H9 (cell line): ENCODE measurements around the gene APBA2. TPM values are rescaled to one million over a fixed set of nuclear protein-coding genes. Genes with fewer than 3 reads are reported as not detected.

Experiments
- DNase-seq: peaks from one replicate; pipeline ENCODE4 v3.0.0-alpha.2; 2017
- H2AFZ ChIP-seq: one replicate; pipeline ENCODE4 v1.6.1; 2013; ENCODE audit warnings: mild to moderate bottlenecking, low read length, control low read depth, moderate library complexity
- H2AK5ac ChIP-seq: 2 replicates; pipeline ENCODE4 v1.6.1; 2013; ENCODE audit warnings: low read length, control low read depth, mixed read lengths; ENCODE audit not compliant: insufficient read length
- H2BK120ac ChIP-seq: one replicate; pipeline ENCODE4 v1.6.1; 2013; ENCODE audit warnings: low read depth, mild to moderate bottlenecking, low read length, control low read depth, inconsistent platforms; ENCODE audit not compliant: poor library complexity, severe bottlenecking
- H2BK12ac ChIP-seq: 2 replicates; pipeline ENCODE4 v1.6.1; 2013; ENCODE audit warnings: low read length, control low read depth, mixed read lengths, low read depth; ENCODE audit not compliant: insufficient read length
- H2BK15ac ChIP-seq: 2 replicates; pipeline ENCODE4 v1.6.1; 2013; ENCODE audit warnings: low read depth, low read length, control low read depth
- H2BK20ac ChIP-seq: one replicate; pipeline ENCODE4 v1.6.1; 2013; ENCODE audit warnings: low read depth, mild to moderate bottlenecking, low read length, control low read depth, inconsistent platforms; ENCODE audit not compliant: poor library complexity, severe bottlenecking
- H2BK5ac ChIP-seq: 2 replicates; pipeline ENCODE4 v1.6.1; 2013; ENCODE audit warnings: low read length, control low read depth, mixed read lengths; ENCODE audit not compliant: insufficient read length
- H3K14ac ChIP-seq: 2 replicates; pipeline ENCODE4 v1.6.1; 2013; ENCODE audit warnings: low read length, control low read depth; ENCODE audit not compliant: insufficient read depth
- H3K18ac ChIP-seq: 2 replicates; pipeline ENCODE4 v1.6.1; 2013; ENCODE audit warnings: low read depth, mild to moderate bottlenecking, mixed read lengths, low read length, control low read depth; ENCODE audit not compliant: insufficient read length
- H3K23ac ChIP-seq: 2 replicates; pipeline ENCODE4 v1.6.1; 2013; ENCODE audit warnings: low read length, control low read depth, mixed read lengths, low read depth; ENCODE audit not compliant: insufficient read length
- H3K23me2 ChIP-seq: 2 replicates; pipeline ENCODE4 v1.6.1; 2013; ENCODE audit warnings: low read depth, mild to moderate bottlenecking, mixed read lengths, low read length, control low read depth; ENCODE audit not compliant: insufficient read length, poor library complexity, severe bottlenecking
- H3K27ac ChIP-seq: 2 replicates; pipeline ENCODE4 v1.5.1; 2013; ENCODE audit warnings: low read length, control low read depth, mixed read lengths, low read depth; ENCODE audit not compliant: insufficient read length
- H3K27me3 ChIP-seq: 2 replicates; pipeline ENCODE4 v1.6.1; 2013; ENCODE audit warnings: low read length, control low read depth, inconsistent platforms; ENCODE audit not compliant: insufficient read depth
- H3K4ac ChIP-seq: 2 replicates; pipeline ENCODE4 v1.6.1; 2013; ENCODE audit warnings: low read depth, mild to moderate bottlenecking, control low read depth, inconsistent platforms, low read length, moderate library complexity
- H3K4me1 ChIP-seq: 2 replicates; pipeline ENCODE4 v1.6.1; 2013; ENCODE audit warnings: low read length, control low read depth, inconsistent platforms; ENCODE audit not compliant: insufficient read depth
- H3K4me2 ChIP-seq: 2 replicates; pipeline ENCODE4 v1.6.1; 2013; ENCODE audit warnings: low read length, control low read depth, mixed read lengths; ENCODE audit not compliant: insufficient read length, insufficient read depth
- H3K56ac ChIP-seq: 2 replicates; pipeline ENCODE4 v1.6.1; 2013; ENCODE audit warnings: low read depth, mild to moderate bottlenecking, mixed read lengths, low read length, control low read depth; ENCODE audit not compliant: insufficient read length
- H3K79me1 ChIP-seq: 2 replicates; pipeline ENCODE4 v1.6.1; 2013; ENCODE audit warnings: low read depth, mild to moderate bottlenecking, moderate library complexity, low read length, control low read depth, inconsistent platforms; ENCODE audit not compliant: insufficient read depth, poor library complexity, severe bottlenecking
- H3K79me2 ChIP-seq: 2 replicates; pipeline ENCODE4 v1.6.1; 2013; ENCODE audit warnings: low read length, control low read depth, inconsistent platforms; ENCODE audit not compliant: insufficient read depth
- H3K9ac ChIP-seq: 2 replicates; pipeline ENCODE4 v1.6.1; 2013; ENCODE audit warnings: low read length, control low read depth, mixed read lengths; ENCODE audit not compliant: insufficient read length; ENCODE audit errors: extremely low read depth
- H3K9me3 ChIP-seq: one replicate; pipeline ENCODE4 v1.6.1; 2013; ENCODE audit warnings: low read depth, low read length, inconsistent platforms; ENCODE audit not compliant: control insufficient read depth
- H3T11ph ChIP-seq: one replicate; pipeline ENCODE4 v1.6.1; 2013; ENCODE audit warnings: mild to moderate bottlenecking, low read length, control low read depth, inconsistent platforms
- H4K20me1 ChIP-seq: one replicate; pipeline ENCODE4 v1.6.1; 2013; ENCODE audit not compliant: control insufficient read depth, insufficient read length, insufficient read depth
- H4K5ac ChIP-seq: 2 replicates; pipeline ENCODE4 v1.6.1; 2013; ENCODE audit warnings: low read depth, mild to moderate bottlenecking, mixed read lengths, low read length, control low read depth; ENCODE audit not compliant: insufficient read length
- H4K8ac ChIP-seq: replicated peaks from 2 replicates; pipeline ENCODE4 v1.6.1; 2013; ENCODE audit warnings: low read length, control low read depth, mixed read lengths, low read depth; ENCODE audit not compliant: insufficient read length
- H4K91ac ChIP-seq: 2 replicates; pipeline ENCODE4 v1.6.1; 2013; ENCODE audit warnings: low read depth, mild to moderate bottlenecking, moderate library complexity, mixed read lengths, low read length, control low read depth; ENCODE audit not compliant: insufficient read length
- H3K27ac Mint-ChIP-seq, 3 experiments: 2 replicates in 2 of 3; 3 replicates in 1 of 3; pipeline ENCODE4 v1.8.0; 2020 to 2021; ENCODE audit warnings: mixed read lengths in 3 of 3, mild to moderate bottlenecking in 1 of 3, moderate library complexity in 1 of 3
- H3K27me3 Mint-ChIP-seq: 2 replicates; pipeline ENCODE4 v1.8.0; 2021; ENCODE audit warnings: low read depth, mild to moderate bottlenecking, moderate library complexity, mixed read lengths
- H3K36me3 Mint-ChIP-seq, 3 experiments: 2 replicates in 2 of 3; 3 replicates in 1 of 3; pipeline ENCODE4 v1.8.0; 2020 to 2021; ENCODE audit warnings: low read depth in 3 of 3, mixed read lengths in 3 of 3; ENCODE audit not compliant: insufficient read depth in 1 of 3
- H3K4me1 Mint-ChIP-seq, 2 experiments: 2 replicates each; pipeline ENCODE4 v1.8.0; 2020; ENCODE audit warnings: mixed read lengths in 2 of 2
- H3K4me3 Mint-ChIP-seq, 2 experiments: 2 replicates in 1 of 2; 3 replicates in 1 of 2; pipeline ENCODE4 v1.8.0; 2020 to 2021; ENCODE audit warnings: mild to moderate bottlenecking in 2 of 2, mixed read lengths in 2 of 2, moderate library complexity in 1 of 2
- H3K9me3 Mint-ChIP-seq, 2 experiments: 2 replicates in 1 of 2; 3 replicates in 1 of 2; pipeline ENCODE4 v1.8.0; 2020; ENCODE audit warnings: mild to moderate bottlenecking in 2 of 2, mixed read lengths in 2 of 2, moderate library complexity in 1 of 2
- WGBS: extraction: QIAGEN DNeasy Blood & Tissue Kit; methylation state at CpG from one replicate; pipeline ENCODE4 v1.1.7; 2013; ENCODE audit warnings: missing lambda C conversion rate, low lambda C conversion rate, mixed read lengths; ENCODE audit not compliant: insufficient read length; ENCODE audit errors: extremely low coverage; 5-methylcytosine and 5-hydroxymethylcytosine counted together
- total RNA-seq: library from RNA; stranded (reverse); gene quantifications from 2 replicates; pipeline ENCODE4 v1.2.1, GENCODE V29; 2021
- TF ChIP-seq, protein P1 (sequence below): fragments of 200-600 bp; sonication (generic); conservative IDR thresholded peaks from 3 replicates; pipeline ENCODE4 v1.8.0; 2021; ENCODE audit warnings: antibody characterized with exemption, mild to moderate bottlenecking

The APBA2 gene
- total RNA-seq, 1 experiment from 2014 or later: 14.3 TPM

DNA sequence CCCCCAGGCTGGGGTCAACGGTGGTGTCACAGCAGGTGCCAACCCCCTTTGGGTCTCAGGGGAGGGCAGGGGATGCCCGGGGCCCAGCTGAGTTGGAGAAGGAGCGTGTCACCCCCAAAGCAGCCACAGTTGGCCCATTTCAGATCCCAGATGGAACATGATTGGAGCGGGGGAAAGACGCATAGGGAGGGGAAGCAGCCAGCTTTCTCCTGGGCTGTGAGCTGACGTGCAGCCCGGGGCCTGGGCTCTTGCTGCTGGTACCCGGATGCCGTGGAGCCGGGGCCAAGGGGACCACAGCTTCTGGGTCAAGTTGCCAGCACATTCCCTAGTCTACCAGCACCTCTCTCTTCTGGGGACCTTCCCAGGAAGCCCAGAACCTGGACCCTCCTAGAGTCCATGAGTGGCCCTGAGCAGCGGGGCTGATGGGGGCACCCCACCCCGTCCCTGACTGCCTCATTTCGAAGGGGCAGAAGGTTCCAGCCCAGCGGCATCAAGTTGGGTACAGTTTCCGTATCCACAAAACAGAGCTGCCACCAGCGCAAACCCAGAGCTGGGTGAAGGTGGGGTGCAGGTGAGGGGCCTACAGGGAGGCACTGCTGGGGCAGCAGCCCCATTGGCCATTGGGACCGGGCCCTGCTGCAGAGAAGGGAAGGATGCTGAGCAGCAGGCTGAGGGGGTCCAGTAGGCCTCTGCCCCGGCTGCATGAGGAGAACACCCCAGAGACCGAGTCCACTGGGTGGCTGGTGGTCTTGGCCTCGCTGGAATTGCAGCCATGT lies 235.0 kb downstream of the APBA2 start:
- H3K27ac Mint-ChIP-seq: 0 out of 7 replicates have a peak overlapping the region, but pooled peaks of 1 of the 3 experiments have one; percentile 23
- H2BK20ac ChIP-seq: no peak overlapping the region

More for the DNA sequence above, 235.0 kb downstream of the APBA2 start:
- H4K20me1 ChIP-seq: no peaks in the 10 kb centered on the region
- Mint-ChIP-seq H3K36me3 (no peaks in the 10 kb centered on the region; a peak in 2 of 7 replicates), H3K9me3 (no peaks in the 10 kb centered on the region), H3K4me1 (peaks cover 2 to 9% of the 10 kb centered on the region in 2 experiments; a peak in 3 of 4 replicates), H3K27me3 (no peaks in the 10 kb centered on the region), H3K4me3 (no peak overlapping the region)
- no peak overlapping the region for H4K8ac ChIP-seq
- no peaks in the 10 kb centered on the region for H3K27me3 ChIP-seq
- no peak overlapping the region for H4K5ac ChIP-seq
- no peak overlapping the region for H2BK120ac ChIP-seq
- no peaks in the 10 kb centered on the region for H3K9me3 ChIP-seq
- no peak overlapping the region for H3T11ph ChIP-seq
- no peak overlapping the region for H3K27ac ChIP-seq
- no CpG with 5 or more reads among the region's 20 CpGs for WGBS
- H3K56ac ChIP-seq: no peak overlapping the region
- no peak overlapping the region for H3K4ac ChIP-seq
- no peak overlapping the region for H2BK12ac ChIP-seq
- no peak overlapping the region for H2AK5ac ChIP-seq
- no peak overlapping the region for H3K9ac ChIP-seq
- H4K91ac ChIP-seq: no peak overlapping the region
- no peaks in the 10 kb centered on the region for H3K79me1 ChIP-seq
- H2BK5ac ChIP-seq: no peak overlapping the region
- no peaks in the 10 kb centered on the region for H3K4me1 ChIP-seq
- TF ChIP-seq, protein P1, sequence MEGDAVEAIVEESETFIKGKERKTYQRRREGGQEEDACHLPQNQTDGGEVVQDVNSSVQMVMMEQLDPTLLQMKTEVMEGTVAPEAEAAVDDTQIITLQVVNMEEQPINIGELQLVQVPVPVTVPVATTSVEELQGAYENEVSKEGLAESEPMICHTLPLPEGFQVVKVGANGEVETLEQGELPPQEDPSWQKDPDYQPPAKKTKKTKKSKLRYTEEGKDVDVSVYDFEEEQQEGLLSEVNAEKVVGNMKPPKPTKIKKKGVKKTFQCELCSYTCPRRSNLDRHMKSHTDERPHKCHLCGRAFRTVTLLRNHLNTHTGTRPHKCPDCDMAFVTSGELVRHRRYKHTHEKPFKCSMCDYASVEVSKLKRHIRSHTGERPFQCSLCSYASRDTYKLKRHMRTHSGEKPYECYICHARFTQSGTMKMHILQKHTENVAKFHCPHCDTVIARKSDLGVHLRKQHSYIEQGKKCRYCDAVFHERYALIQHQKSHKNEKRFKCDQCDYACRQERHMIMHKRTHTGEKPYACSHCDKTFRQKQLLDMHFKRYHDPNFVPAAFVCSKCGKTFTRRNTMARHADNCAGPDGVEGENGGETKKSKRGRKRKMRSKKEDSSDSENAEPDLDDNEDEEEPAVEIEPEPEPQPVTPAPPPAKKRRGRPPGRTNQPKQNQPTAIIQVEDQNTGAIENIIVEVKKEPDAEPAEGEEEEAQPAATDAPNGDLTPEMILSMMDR: no peak
- no peak overlapping the region for H2BK15ac ChIP-seq
- no peak overlapping the region for H3K23ac ChIP-seq
- H3K79me2 ChIP-seq: no peaks in the 10 kb centered on the region
- DNase-seq: no peak
- H3K14ac ChIP-seq: no peak overlapping the region; the same call in 1 of the 2 replicates
- no peaks in the 10 kb centered on the region for H3K23me2 ChIP-seq
- H3K18ac ChIP-seq: no peak overlapping the region
- no peak overlapping the region for H2AFZ ChIP-seq
- no peak overlapping the region for H3K4me2 ChIP-seq
